ENCODE measurements around the gene IL18BP. TPM values are rescaled to one million over a fixed set of nuclear protein-coding genes. Genes with fewer than 3 reads are reported as not detected.

Gene IL18BP
- total and polyA plus RNA-seq, 2 experiments from 2014 or later = 2.2 to 2.8 TPM

- Histone ChIP-seq H3K36me3 (replicated peaks; ENCODE audit: insufficient read depth, low read depth) (no peaks in the 10 kb centered on the region), H3K79me2 (peaks cover 8% of the 10 kb centered on the region), H3K9me2 (replicated peaks; ENCODE audit: insufficient read depth) (no peaks in the 10 kb centered on the region), H3K27ac (no peak overlapping the region), H3K4me1 (ENCODE audit: insufficient read depth) (no peaks in the 10 kb centered on the region), H4K20me1 (ENCODE audit: insufficient read depth, poor library complexity, severe bottlenecking) (peaks cover 24% of the 10 kb centered on the region), H3K27me3 (no peaks in the 10 kb centered on the region), H2AFZ (no peak overlapping the region), H3K4me2 (no peak overlapping the region), H3K9me3 (ENCODE audit: low read depth) (no peaks in the 10 kb centered on the region), H3K4me3 (no peak overlapping the region)
- WGBS (ENCODE audit: low lambda C conversion rate, missing lambda C conversion rate) = 96% methylated on average over 10 of the region's 10 CpGs
- TF ChIP-seq CTCF (IDR thresholded peaks at IDR 0.05; ENCODE audit: poor library complexity) (peak; percentile 26), EZH2 (IDR thresholded peaks at IDR 0.05; ENCODE audit: borderline replicate concordance) (no peak)
- DNase-seq (ENCODE audit: low spot score) = peak; percentile 44
Observed at GRCh38 chr11:72015511-72016061, 16.9 kb downstream of the IL18BP start.

GRCh38 chr11:72018171-72018570, 19.5 kb downstream of the IL18BP start:
- H3K36me3 ChIP-seq (replicated peaks; ENCODE audit: insufficient read depth, low read depth) = peaks cover 7% of the 10 kb centered on the region
- no peaks in the 10 kb centered on the region for H3K4me1 ChIP-seq (ENCODE audit: insufficient read depth)
- H3K9me3 ChIP-seq (ENCODE audit: low read depth) = no peaks in the 10 kb centered on the region
- H3K4me2 ChIP-seq = no peak overlapping the region
- no peak overlapping the region for H3K4me3 ChIP-seq
- H3K27ac ChIP-seq = no peak overlapping the region
- H3K27me3 ChIP-seq = no peaks in the 10 kb centered on the region
- no peak for DNase-seq (ENCODE audit: low spot score)
- H4K20me1 ChIP-seq (ENCODE audit: insufficient read depth, poor library complexity, severe bottlenecking) = peaks cover 6% of the 10 kb centered on the region
- no peak overlapping the region for H2AFZ ChIP-seq
- no peaks in the 10 kb centered on the region for H3K9me2 ChIP-seq (replicated peaks; ENCODE audit: insufficient read depth)
- WGBS (ENCODE audit: low lambda C conversion rate, missing lambda C conversion rate) = 96% methylated on average over 9 of the region's 9 CpGs
- TF ChIP-seq EZH2phosphoT487 (IDR thresholded peaks at IDR 0.05; ENCODE audit: low read depth, severe bottlenecking, unreplicated experiment) (no peak), CTCF (IDR thresholded peaks at IDR 0.05; ENCODE audit: poor library complexity) (no peak), EZH2 (IDR thresholded peaks at IDR 0.05; ENCODE audit: borderline replicate concordance) (no peak)
- H3K79me2 ChIP-seq = peaks cover 23% of the 10 kb centered on the region

GRCh38 chr11:72023335-72023734, 24.6 kb downstream of the IL18BP start:
- WGBS (ENCODE audit: low lambda C conversion rate, missing lambda C conversion rate) = 86% methylated on average over 4 of the region's 4 CpGs
- Histone ChIP-seq H3K4me3 (no peak overlapping the region), H3K36me3 (replicated peaks; ENCODE audit: insufficient read depth, low read depth) (peaks cover 7% of the 10 kb centered on the region), H3K79me2 (peaks cover 66% of the 10 kb centered on the region), H3K4me2 (no peak overlapping the region), H3K4me1 (ENCODE audit: insufficient read depth) (no peaks in the 10 kb centered on the region), H3K27me3 (no peaks in the 10 kb centered on the region), H4K20me1 (ENCODE audit: insufficient read depth, poor library complexity, severe bottlenecking) (peaks cover 45% of the 10 kb centered on the region), H2AFZ (no peak overlapping the region), H3K9me3 (ENCODE audit: low read depth) (no peaks in the 10 kb centered on the region), H3K9me2 (replicated peaks; ENCODE audit: insufficient read depth) (no peaks in the 10 kb centered on the region), H3K27ac (no peak overlapping the region)
- TF ChIP-seq EZH2phosphoT487 (IDR thresholded peaks at IDR 0.05; ENCODE audit: low read depth, severe bottlenecking, unreplicated experiment) (no peak), EZH2 (IDR thresholded peaks at IDR 0.05; ENCODE audit: borderline replicate concordance) (no peak), CTCF (IDR thresholded peaks at IDR 0.05; ENCODE audit: poor library complexity) (no peak)
- no peak for DNase-seq (ENCODE audit: low spot score)

Measured in hepatocyte (in vitro differentiated cells).